Subcutaneous abdominal adipose tissue (tissue), 5 donors: ENCODE measurements around the gene RYR2.

Experiments used
- H3K27ac ChIP-seq: one replicate; pipeline ENCODE4 v1.7.0; 2013; ENCODE audit warnings: low read depth, mild to moderate bottlenecking, inconsistent platforms, low read length, moderate library complexity
- H3K27me3 ChIP-seq, 5 donors: one replicate each; pipeline ENCODE4 v1.7.0; 2013; ENCODE audit warnings: low read length in 5 of 5, inconsistent platforms in 1 of 5; ENCODE audit not compliant: control insufficient read depth in 5 of 5, insufficient read depth in 4 of 5
- H3K36me3 ChIP-seq, 5 donors: one replicate each; pipeline ENCODE4 v1.7.0; 2013; ENCODE audit warnings: low read length in 5 of 5; ENCODE audit not compliant: control insufficient read depth in 5 of 5, insufficient read depth in 5 of 5
- H3K4me1 ChIP-seq, 5 donors: one replicate each; pipeline ENCODE4 v1.7.0; 2013; ENCODE audit warnings: low read length in 5 of 5, mild to moderate bottlenecking in 3 of 5, moderate library complexity in 1 of 5; ENCODE audit not compliant: control insufficient read depth in 5 of 5, insufficient read depth in 5 of 5
- H3K4me3 ChIP-seq, 5 donors: one replicate each; pipeline ENCODE4 v1.7.0; 2013; ENCODE audit warnings: low read length in 5 of 5, low read depth in 1 of 5
- H3K9ac ChIP-seq, 5 donors: one replicate each; pipeline ENCODE4 v1.7.0; 2013; ENCODE audit warnings: low read length in 5 of 5, mild to moderate bottlenecking in 4 of 5, moderate library complexity in 3 of 5
- H3K9me3 ChIP-seq, 5 donors: one replicate each; pipeline ENCODE4 v1.7.0; 2013; ENCODE audit warnings: low read length in 5 of 5; ENCODE audit not compliant: control insufficient read depth in 5 of 5
- donor health status: healthy.
- donor health status: healthy.
- donor health status: healthy.
- donor health status: healthy.
- donor health status: healthy.

The RYR2 gene

GRCh38 chr1:237772009-237772408, 730.0 kb downstream of the RYR2 start:
- Histone ChIP-seq H3K4me1 (no peaks in the 10 kb centered on the region), H3K4me3 (no peak overlapping the region), H3K27me3 (no peaks in the 10 kb centered on the region), H3K9me3 (no peaks in the 10 kb centered on the region), H3K27ac (no peak overlapping the region), H3K9ac (no peak overlapping the region), H3K36me3 (no peaks in the 10 kb centered on the region)

- Histone ChIP-seq H3K4me3 (no peak overlapping the region), H3K36me3 (no peaks in the 10 kb centered on the region), H3K27ac (no peak overlapping the region), H3K27me3 (no peaks in the 10 kb centered on the region), H3K4me1 (no peaks in the 10 kb centered on the region), H3K9me3 (no peaks in the 10 kb centered on the region), H3K9ac (no peak overlapping the region)
Measured at GRCh38 chr1:237774246-237774645, 732.3 kb downstream of the RYR2 start.

GRCh38 chr1:237779356-237779755, 737.4 kb downstream of the RYR2 start:
- H3K9ac ChIP-seq = no peak overlapping the region
- H3K27ac ChIP-seq = no peak overlapping the region
- H3K4me1 ChIP-seq = no peaks in the 10 kb centered on the region
- H3K9me3 ChIP-seq = no peaks in the 10 kb centered on the region
- H3K27me3 ChIP-seq = no peaks in the 10 kb centered on the region
- no peaks in the 10 kb centered on the region for H3K36me3 ChIP-seq
- H3K4me3 ChIP-seq = no peak overlapping the region

GRCh38 chr1:237786066-237786719, 744.2 kb downstream of the RYR2 start:
- H3K9ac ChIP-seq = no peak overlapping the region
- no peaks in the 10 kb centered on the region for H3K36me3 ChIP-seq
- no peaks in the 10 kb centered on the region for H3K27me3 ChIP-seq
- H3K9me3 ChIP-seq = no peaks in the 10 kb centered on the region
- H3K4me1 ChIP-seq = no peaks in the 10 kb centered on the region
- H3K27ac ChIP-seq = no peak overlapping the region
- H3K4me3 ChIP-seq = no peak overlapping the region

GRCh38 chr1:237788069-237788468, 746.1 kb downstream of the RYR2 start:
- no peak overlapping the region for H3K9ac ChIP-seq
- H3K27ac ChIP-seq = no peak overlapping the region
- H3K4me1 ChIP-seq = peaks cover 0 to 5% (median 0%) of the 10 kb centered on the region in 5 donors
- no peaks in the 10 kb centered on the region for H3K9me3 ChIP-seq
- no peaks in the 10 kb centered on the region for H3K27me3 ChIP-seq
- no peaks in the 10 kb centered on the region for H3K36me3 ChIP-seq
- no peak overlapping the region for H3K4me3 ChIP-seq

GRCh38 chr1:237789619-237790018, 747.6 kb downstream of the RYR2 start:
- H3K27ac ChIP-seq = no peak overlapping the region
- no peak overlapping the region for H3K4me3 ChIP-seq
- no peaks in the 10 kb centered on the region for H3K36me3 ChIP-seq
- H3K4me1 ChIP-seq = peaks cover 0 to 6% (median 0%) of the 10 kb centered on the region in 5 donors
- no peaks in the 10 kb centered on the region for H3K9me3 ChIP-seq
- no peaks in the 10 kb centered on the region for H3K27me3 ChIP-seq
- no peak overlapping the region for H3K9ac ChIP-seq

- Histone ChIP-seq H3K27me3 (no peaks in the 10 kb centered on the region), H3K27ac (no peak overlapping the region), H3K36me3 (no peaks in the 10 kb centered on the region), H3K4me3 (no peak overlapping the region), H3K9me3 (no peaks in the 10 kb centered on the region), H3K4me1 (peaks cover 0 to 6% (median 0%) of the 10 kb centered on the region in 5 donors), H3K9ac (no peak overlapping the region)
Measured at GRCh38 chr1:237791592-237791991, 749.6 kb downstream of the RYR2 start.

GRCh38 chr1:237792149-237792548, 750.2 kb downstream of the RYR2 start:
- no peak overlapping the region for H3K4me3 ChIP-seq
- H3K36me3 ChIP-seq = no peaks in the 10 kb centered on the region
- no peaks in the 10 kb centered on the region for H3K27me3 ChIP-seq
- no peak overlapping the region for H3K9ac ChIP-seq
- H3K9me3 ChIP-seq = no peaks in the 10 kb centered on the region
- H3K4me1 ChIP-seq = peaks cover 0 to 6% (median 0%) of the 10 kb centered on the region in 5 donors
- H3K27ac ChIP-seq = no peak overlapping the region

- Histone ChIP-seq H3K27ac (no peak overlapping the region), H3K9me3 (no peaks in the 10 kb centered on the region), H3K27me3 (no peaks in the 10 kb centered on the region), H3K4me1 (peaks cover 0 to 6% (median 0%) of the 10 kb centered on the region in 5 donors), H3K4me3 (no peak overlapping the region), H3K9ac (no peak overlapping the region), H3K36me3 (no peaks in the 10 kb centered on the region)
Measured at GRCh38 chr1:237792726-237793125, 750.7 kb downstream of the RYR2 start.

- no peak overlapping the region for H3K27ac ChIP-seq
- H3K4me1 ChIP-seq = peaks cover 0 to 6% (median 0%) of the 10 kb centered on the region in 5 donors
- H3K36me3 ChIP-seq = no peaks in the 10 kb centered on the region
- H3K27me3 ChIP-seq = no peaks in the 10 kb centered on the region
- no peaks in the 10 kb centered on the region for H3K9me3 ChIP-seq
- H3K4me3 ChIP-seq = no peak overlapping the region
- no peak overlapping the region for H3K9ac ChIP-seq
Measured at GRCh38 chr1:237794071-237794470, 752.1 kb downstream of the RYR2 start.
